Endothelial cell of umbilical vein (primary cell): ENCODE data around the gene CCL1. TPM values are rescaled to one million over a fixed set of nuclear protein-coding genes. Genes with fewer than 3 reads are reported as not detected.

Source experiments
- BruUV-seq: library from RNA; stranded (reverse); fragments of 400-500 nt; replicated peaks from 2 replicates; lab custom pipeline; 2021; lab: Mats Ljungman, UMichigan
- CTCF ChIA-PET: fragments of 300-600, 350-600 bp; sonication (Branson Sonifier 250); formaldehyde crosslinking; loops from one replicate; lab custom pipeline; 2021; ENCODE audit warnings: antibody characterized with exemption, inconsistent platforms; lab: Charles Lee
- POLR2A ChIA-PET: fragments of 300-600, 350-600 bp; sonication (Branson Sonifier 250); formaldehyde crosslinking; loops from one replicate; lab custom pipeline; 2021; ENCODE audit warnings: antibody characterized with exemption, inconsistent platforms; lab: Charles Lee
- DNase-seq: peaks from one replicate; pipeline ENCODE4 v3.0.0-alpha.2; 2011; ENCODE audit warnings: low read depth, low spot score
- FAIRE-seq: peaks from 2 replicates; lab custom pipeline; 2011; peaks lifted over from hg19 to GRCh38; lab: Jason Lieb, UNC
- H2AFZ ChIP-seq: 2 replicates; pipeline ENCODE4 v1.6.0; 2012; ENCODE audit warnings: low read depth, low read length, control low read depth, inconsistent platforms
- H3K27ac ChIP-seq: 2 replicates; pipeline ENCODE4 v1.5.1; 2011; ENCODE audit warnings: low read depth, mild to moderate bottlenecking, control low read depth, low read length, moderate library complexity; ENCODE audit not compliant: insufficient read depth
- H3K27me3 ChIP-seq, 2 experiments: 2 replicates each; pipeline versions ENCODE4 v1.6.0 to v1.6.1; 2011; ENCODE audit warnings: low read length in 2 of 2, mixed read lengths in 1 of 2; ENCODE audit not compliant: control insufficient read depth in 2 of 2, insufficient read depth in 2 of 2
- H3K36me3 ChIP-seq, 2 experiments: 2 replicates in 1 of 2; 3 replicates in 1 of 2; pipeline ENCODE4 v1.5.1; 2011; ENCODE audit warnings: low read length in 2 of 2, mild to moderate bottlenecking in 1 of 2, moderate library complexity in 1 of 2; ENCODE audit not compliant: control insufficient read depth in 2 of 2, insufficient read depth in 2 of 2; ENCODE audit errors: extremely low read depth in 1 of 2
- H3K4me1 ChIP-seq: 3 replicates; pipeline ENCODE4 v1.5.1; 2011; ENCODE audit warnings: mild to moderate bottlenecking, low read length; ENCODE audit not compliant: control insufficient read depth, insufficient read depth; ENCODE audit errors: extremely low read depth
- H3K4me2 ChIP-seq: 2 replicates; pipeline ENCODE4 v1.6.1; 2011; ENCODE audit warnings: low read length, control low read depth, mixed read lengths; ENCODE audit not compliant: insufficient read depth
- H3K4me3 ChIP-seq, 3 experiments: fragments of 200-600 bp in 1 of 3; sonication (generic), shearing (Covaris generic) in 1 of 3; replicated peaks in 1 of 3; 2 replicates each; pipeline ENCODE4 v1.5.1; 2011 to 2016; ENCODE audit warnings: control low read depth in 3 of 3, low read length in 3 of 3, mild to moderate bottlenecking in 2 of 3, inconsistent platforms in 1 of 3, low read depth in 1 of 3, moderate library complexity in 1 of 3; ENCODE audit not compliant: insufficient read depth in 1 of 3
- H3K79me2 ChIP-seq: 2 replicates; pipeline ENCODE4 v1.6.0; 2012; ENCODE audit warnings: low read length, inconsistent platforms; ENCODE audit not compliant: control insufficient read depth, insufficient read depth
- H3K9ac ChIP-seq: replicated peaks from 2 replicates; pipeline ENCODE3; 2011; ENCODE audit warnings: low read length, control low read depth; ENCODE audit not compliant: insufficient read depth; ENCODE audit errors: extremely low read depth
- H3K9me1 ChIP-seq: replicated peaks from 3 replicates; pipeline ENCODE4 v1.6.0; 2011; ENCODE audit warnings: mild to moderate bottlenecking, low read length; ENCODE audit not compliant: control insufficient read depth, insufficient read depth; ENCODE audit errors: extremely low read depth
- H3K9me3 ChIP-seq: replicated peaks from 2 replicates; pipeline ENCODE4 v1.5.1; 2012; ENCODE audit warnings: low read length, inconsistent platforms; ENCODE audit not compliant: control insufficient read depth, insufficient read depth
- H4K20me1 ChIP-seq: replicated peaks from 2 replicates; pipeline ENCODE3; 2011; ENCODE audit warnings: mild to moderate bottlenecking, low read length; ENCODE audit not compliant: control insufficient read depth, insufficient read depth; ENCODE audit errors: extremely low read depth
- CTCF ChIP-seq, 2 donors: IDR thresholded peaks; 1 replicate in 1 of 2; 2 replicates in 1 of 2; pipeline ENCODE4 v1.5.1; 2011; ENCODE audit warnings: low read length in 2 of 2, mild to moderate bottlenecking in 2 of 2, moderate library complexity in 2 of 2, control low read depth in 1 of 2, inconsistent platforms in 1 of 2, low read depth in 1 of 2; ENCODE audit not compliant: insufficient read depth in 1 of 2; ENCODE audit errors: extremely low read depth in 1 of 2
- EZH2 ChIP-seq: IDR thresholded peaks from 2 replicates; pipeline ENCODE4 v1.6.1; 2012; ENCODE audit warnings: borderline replicate concordance, low read depth, mild to moderate bottlenecking, moderate library complexity, low read length, inconsistent platforms; ENCODE audit not compliant: severe bottlenecking
- FOS ChIP-seq: IDR thresholded peaks from 2 replicates; pipeline ENCODE4 v1.6.1; 2011; ENCODE audit warnings: mild to moderate bottlenecking, low read length, moderate library complexity, borderline replicate concordance; ENCODE audit not compliant: insufficient read depth
- GATA2 ChIP-seq: IDR thresholded peaks from 2 replicates; pipeline ENCODE4 v1.7.0; 2011; ENCODE audit warnings: low read depth, mild to moderate bottlenecking, moderate library complexity, mixed read lengths, low read length; ENCODE audit not compliant: insufficient read length, insufficient read depth
- JUN ChIP-seq: IDR thresholded peaks from 2 replicates; pipeline ENCODE4 v1.6.1; 2011; ENCODE audit warnings: borderline replicate concordance, low read depth; ENCODE audit not compliant: insufficient read length, insufficient read depth
- MAX ChIP-seq: IDR thresholded peaks from 2 replicates; pipeline ENCODE4 v1.6.1; 2011; ENCODE audit not compliant: insufficient read depth, insufficient read length
- MYC ChIP-seq: IDR thresholded peaks from one replicate; pipeline ENCODE4 v1.6.1; 2011; ENCODE audit warnings: mild to moderate bottlenecking, low read depth, low read length
- POLR2A ChIP-seq: IDR thresholded peaks from 2 replicates; pipeline ENCODE4 v1.6.1; 2012; ENCODE audit warnings: low read depth, mild to moderate bottlenecking, control low read depth, low read length
- POLR2AphosphoS5 ChIP-seq: IDR thresholded peaks from 2 replicates; pipeline ENCODE4 v1.6.1; 2012; ENCODE audit warnings: low read depth, mild to moderate bottlenecking, control low read depth, low read length, moderate library complexity; ENCODE audit not compliant: insufficient read depth
- dilution Hi-C: fragments of 300-500 bp; cut with MboI; formaldehyde crosslinking; loops from one replicate; pipeline ENCODE4 v1.15.0; 2019; ENCODE audit warnings: low sequenced_read_pairs; ENCODE audit not compliant: extremely low pct_ligation_motif_present
- intact Hi-C: fragments of 100-400 bp; cut with micrococcal nuclease; formaldehyde crosslinking; loops from one replicate; pipeline ENCODE4 v1.10.0; 2022
- polyA plus RNA-seq, 4 experiments: library from polyadenylated mRNA; depleted of rRNA in 3 of 4; stranded (reverse) in 3 of 4; unstranded in 1 of 4; fragments of >200 nt; gene quantifications; 2 replicates each; pipeline versions ENCODE4 v1.2.1 to v1.2.3, GENCODE V29; 2011 to 2012; ENCODE audit warnings: missing spikeins in 1 of 4
- total RNA-seq: library from RNA; stranded (reverse); gene quantifications from 2 replicates; pipeline ENCODE4 v1.2.3, GENCODE V29; 2021

Gene CCL1
- total and polyA plus RNA-seq, 2 donors (not counting 3 experiments of a cell fraction or from before 2014, with no cell fraction given): not detected

GRCh38 chr17:34321964-34322363 is 41.1 kb downstream of the CCL1 start:
- Histone ChIP-seq H2AFZ (no peak overlapping the region), H3K9me3 (no peaks in the 10 kb centered on the region), H4K20me1 (no peaks in the 10 kb centered on the region), H3K79me2 (no peaks in the 10 kb centered on the region), H3K9me1 (no peaks in the 10 kb centered on the region), H3K4me3 (no peak overlapping the region), H3K4me2 (no peak overlapping the region), H3K27me3 (no peaks in the 10 kb centered on the region), H3K27ac (no peak overlapping the region), H3K9ac (no peak overlapping the region), H3K36me3 (no peaks in the 10 kb centered on the region), H3K4me1 (no peaks in the 10 kb centered on the region)
- ChIA-PET CTCF (interaction anchor here (1.0 to 1.8 kb wide), 4 partner anchors 16 to 151 kb away, joined by 4 to 7 read pairs (median 5); no protein-coding TSS in a partner anchor), POLR2A (no interaction called here)
- TF ChIP-seq MAX (no peak), GATA2 (no peak), FOS (no peak), CTCF (IDR thresholded peaks at IDR 0.05; ENCODE audit: extremely low read depth in 1 of 2, insufficient read depth in 1 of 2, low read depth in 1 of 2, low read length in 2 of 2) (no peak), EZH2 (no peak), POLR2A (no peak), MYC (no peak), POLR2AphosphoS5 (no peak), JUN (no peak)
- BruUV-seq: no TSS peak
- dilution Hi-C loops (loop anchor here (25.0 kb wide), 1 partner anchor 110 kb away; no protein-coding TSS in a partner anchor), intact Hi-C loops (no loop called here)
- FAIRE-seq (no peak), DNase-seq (no peak)
